GM06990 (cell line): ENCODE measurements around the gene FRAS1.
"Not testable (repeated sequence)": the region's sequence is repeated elsewhere in the genome, so short reads cannot be mapped to it uniquely, and the experiment has no call there.

ENCODE experiments used
- DNase-seq: peaks from one replicate; pipeline ENCODE4 v3.0.0-alpha.2; 2011; ENCODE audit not compliant: insufficient read length; ENCODE audit errors: extremely low read depth
- H3K27me3 ChIP-seq: replicated peaks from 2 replicates; pipeline ENCODE4 v1.6.0; 2011; ENCODE audit warnings: low read length; ENCODE audit not compliant: control insufficient read depth, insufficient read depth
- H3K36me3 ChIP-seq: 2 replicates; pipeline ENCODE4 v1.5.1; 2011; ENCODE audit warnings: low read length; ENCODE audit not compliant: control insufficient read depth, insufficient read depth
- H3K4me3 ChIP-seq: replicated peaks from 2 replicates; pipeline ENCODE4 v1.5.1; 2011; ENCODE audit warnings: low read depth, mild to moderate bottlenecking, control low read depth, low read length
- TF ChIP-seq, protein P1 (sequence below): IDR thresholded peaks from 2 replicates; pipeline ENCODE4 v1.5.1; 2011; ENCODE audit warnings: low read length, control low read depth, mild to moderate bottlenecking, inconsistent platforms; ENCODE audit not compliant: insufficient read depth, poor library complexity, severe bottlenecking

Gene FRAS1

DNA sequence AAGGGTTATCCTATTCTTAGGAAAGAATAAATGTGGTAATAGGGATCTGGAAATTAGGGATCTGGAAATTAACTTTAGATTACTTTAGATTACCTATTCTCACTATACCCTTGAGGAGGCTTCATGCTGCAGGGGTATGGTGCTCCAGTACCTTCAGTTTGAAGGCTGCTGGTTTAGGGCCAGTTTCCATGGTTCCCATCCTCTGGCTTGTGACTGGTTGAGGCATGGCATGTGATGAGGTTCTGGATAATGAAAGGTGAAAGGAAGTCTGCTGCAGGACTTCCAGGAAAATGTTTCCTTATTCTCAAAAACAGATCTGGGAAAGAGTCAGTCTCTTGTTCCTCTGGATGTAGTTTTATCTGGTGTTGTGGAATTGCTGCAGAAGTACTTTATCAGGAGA is 25.9 kb downstream of the FRAS1 start:
- Histone ChIP-seq H3K27me3 (no peaks in the 10 kb centered on the region), H3K36me3 (no peaks in the 10 kb centered on the region), H3K4me3 (no peak overlapping the region)
- DNase-seq = no peak
- TF ChIP-seq, protein P1, sequence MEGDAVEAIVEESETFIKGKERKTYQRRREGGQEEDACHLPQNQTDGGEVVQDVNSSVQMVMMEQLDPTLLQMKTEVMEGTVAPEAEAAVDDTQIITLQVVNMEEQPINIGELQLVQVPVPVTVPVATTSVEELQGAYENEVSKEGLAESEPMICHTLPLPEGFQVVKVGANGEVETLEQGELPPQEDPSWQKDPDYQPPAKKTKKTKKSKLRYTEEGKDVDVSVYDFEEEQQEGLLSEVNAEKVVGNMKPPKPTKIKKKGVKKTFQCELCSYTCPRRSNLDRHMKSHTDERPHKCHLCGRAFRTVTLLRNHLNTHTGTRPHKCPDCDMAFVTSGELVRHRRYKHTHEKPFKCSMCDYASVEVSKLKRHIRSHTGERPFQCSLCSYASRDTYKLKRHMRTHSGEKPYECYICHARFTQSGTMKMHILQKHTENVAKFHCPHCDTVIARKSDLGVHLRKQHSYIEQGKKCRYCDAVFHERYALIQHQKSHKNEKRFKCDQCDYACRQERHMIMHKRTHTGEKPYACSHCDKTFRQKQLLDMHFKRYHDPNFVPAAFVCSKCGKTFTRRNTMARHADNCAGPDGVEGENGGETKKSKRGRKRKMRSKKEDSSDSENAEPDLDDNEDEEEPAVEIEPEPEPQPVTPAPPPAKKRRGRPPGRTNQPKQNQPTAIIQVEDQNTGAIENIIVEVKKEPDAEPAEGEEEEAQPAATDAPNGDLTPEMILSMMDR = no peak

GRCh38 chr4:78091534-78091933 is 34.4 kb downstream of the FRAS1 start:
- DNase-seq = no peak
- TF ChIP-seq, protein P1 = no peak
- Histone ChIP-seq H3K36me3 (no peaks in the 10 kb centered on the region), H3K4me3 (no peak overlapping the region), H3K27me3 (no peaks in the 10 kb centered on the region)

GRCh38 chr4:78092350-78092749 is 35.2 kb downstream of the FRAS1 start:
- not testable (repeated sequence) for H3K4me3 ChIP-seq, H3K36me3 ChIP-seq, H3K27me3 ChIP-seq, DNase-seq

DNA sequence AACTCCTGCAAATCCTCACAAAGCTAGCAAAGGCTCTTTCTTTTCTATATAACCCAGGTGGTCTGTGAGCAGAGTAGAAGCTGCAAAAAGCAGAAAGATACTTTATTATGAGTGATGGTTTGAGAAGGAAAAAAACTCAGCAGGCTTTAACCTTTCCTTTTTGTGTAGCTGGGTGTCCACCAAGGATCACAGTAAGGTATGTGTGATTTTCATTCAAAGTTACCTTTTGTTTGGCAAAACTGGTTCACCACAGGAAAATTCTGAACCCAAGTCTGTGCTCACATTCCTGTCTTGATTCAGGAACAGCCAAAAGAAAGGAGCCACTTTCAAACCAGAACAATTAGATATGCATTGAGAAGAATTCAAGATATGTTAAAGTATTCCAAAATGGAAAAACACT is 35.7 kb downstream of the FRAS1 start:
- H3K27me3 ChIP-seq = no peaks in the 10 kb centered on the region
- no peaks in the 10 kb centered on the region for H3K36me3 ChIP-seq
- no peak overlapping the region for H3K4me3 ChIP-seq
- DNase-seq = no peak
- TF ChIP-seq, protein P1 = no peak

DNA sequence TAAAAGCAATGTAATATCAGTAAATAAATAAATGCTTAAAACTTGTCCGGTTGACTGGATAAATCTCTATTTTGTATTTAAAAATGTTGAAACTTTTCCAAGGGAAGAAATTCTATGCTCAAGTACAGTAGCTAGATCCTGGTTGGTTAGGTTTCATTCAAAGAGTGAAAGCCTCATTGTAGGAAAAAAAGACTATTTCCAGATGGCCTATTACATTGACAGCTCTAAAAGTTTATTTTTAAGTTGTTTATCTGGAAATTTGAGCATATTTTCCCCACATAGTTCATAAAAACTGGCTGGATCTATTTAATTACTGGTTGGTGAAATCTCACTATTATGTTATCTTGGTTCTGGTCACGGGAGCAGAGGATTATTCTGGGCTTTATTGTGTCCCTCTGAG is 38.0 kb downstream of the FRAS1 start:
- TF ChIP-seq, protein P1 = no peak
- DNase-seq = no peak
- Histone ChIP-seq H3K27me3 (no peaks in the 10 kb centered on the region), H3K36me3 (no peaks in the 10 kb centered on the region), H3K4me3 (no peak overlapping the region)

DNA sequence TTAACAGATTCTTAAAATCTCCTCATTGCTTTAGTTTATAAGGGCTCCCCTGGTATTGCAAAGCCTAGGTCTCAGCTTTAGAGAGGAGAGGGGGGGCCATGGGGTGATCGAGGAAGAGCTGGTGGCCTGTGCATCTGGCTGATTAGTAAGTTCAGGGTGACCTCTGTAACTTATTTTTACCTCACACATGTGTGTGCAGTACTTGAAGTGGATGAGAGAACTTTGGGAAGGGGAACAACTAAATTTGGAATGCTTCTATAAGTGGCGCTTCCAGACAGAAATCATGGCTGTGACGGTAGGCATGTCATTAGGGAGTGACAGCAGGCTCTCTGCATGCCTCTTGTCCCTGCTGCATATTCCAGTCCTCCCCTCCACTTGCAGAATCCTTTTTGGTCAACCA is 41.9 kb downstream of the FRAS1 start:
- TF ChIP-seq, protein P1 = no peak
- Histone ChIP-seq H3K36me3 (no peaks in the 10 kb centered on the region), H3K27me3 (no peaks in the 10 kb centered on the region), H3K4me3 (no peak overlapping the region)
- DNase-seq = no peak

DNA sequence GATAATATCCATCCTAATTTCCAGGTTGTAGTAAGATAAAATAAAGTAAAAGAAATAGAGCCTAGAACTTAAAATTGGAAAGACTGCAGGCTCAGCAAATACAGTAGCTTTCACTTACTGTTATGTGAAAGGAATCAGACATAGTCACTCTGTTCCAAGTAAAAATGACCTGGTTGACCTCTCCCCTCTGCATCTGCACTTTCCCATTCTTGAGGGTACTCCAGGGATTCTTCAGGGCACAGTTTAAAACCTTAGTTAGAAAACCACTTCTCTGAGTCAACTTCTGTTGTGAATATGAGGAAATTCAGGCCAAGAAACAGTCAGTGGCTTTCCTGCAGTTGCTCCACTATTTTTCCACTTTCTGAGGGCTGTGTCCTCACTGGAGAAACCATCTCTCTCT is 42.9 kb downstream of the FRAS1 start:
- TF ChIP-seq, protein P1 = no peak
- no peak for DNase-seq
- no peaks in the 10 kb centered on the region for H3K36me3 ChIP-seq
- H3K27me3 ChIP-seq = no peaks in the 10 kb centered on the region
- no peak overlapping the region for H3K4me3 ChIP-seq
